GM12874 (cell line): Measurements from ENCODE around the gene TTC39C.

Experiments used
- TF ChIP-seq, protein P1 (sequence below): IDR thresholded peaks from 2 replicates; pipeline ENCODE4 v1.5.1; 2011; ENCODE audit warnings: low read depth, mild to moderate bottlenecking, control low read depth, low read length, moderate library complexity; ENCODE audit not compliant: insufficient read depth

The TTC39C gene

DNA sequence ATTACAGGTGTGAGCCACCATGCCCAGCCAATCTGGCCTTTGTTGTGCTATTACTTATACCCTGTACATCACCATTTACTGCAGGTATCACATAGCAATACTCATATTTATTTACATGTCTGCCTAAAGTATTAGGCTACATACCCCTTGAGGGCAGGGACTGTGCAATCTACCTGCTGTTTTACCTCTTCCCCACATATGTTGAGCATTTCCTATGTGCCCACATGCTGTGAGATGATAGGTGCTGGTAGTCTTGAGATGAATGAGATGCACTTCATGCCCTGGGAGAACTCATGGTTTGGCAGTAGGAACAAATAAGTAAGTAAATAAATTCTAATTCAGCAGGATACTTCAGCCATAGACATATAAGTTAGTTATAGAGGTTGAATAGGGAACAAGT lies 59.2 kb downstream of the TTC39C start:
- TF ChIP-seq, protein P1, sequence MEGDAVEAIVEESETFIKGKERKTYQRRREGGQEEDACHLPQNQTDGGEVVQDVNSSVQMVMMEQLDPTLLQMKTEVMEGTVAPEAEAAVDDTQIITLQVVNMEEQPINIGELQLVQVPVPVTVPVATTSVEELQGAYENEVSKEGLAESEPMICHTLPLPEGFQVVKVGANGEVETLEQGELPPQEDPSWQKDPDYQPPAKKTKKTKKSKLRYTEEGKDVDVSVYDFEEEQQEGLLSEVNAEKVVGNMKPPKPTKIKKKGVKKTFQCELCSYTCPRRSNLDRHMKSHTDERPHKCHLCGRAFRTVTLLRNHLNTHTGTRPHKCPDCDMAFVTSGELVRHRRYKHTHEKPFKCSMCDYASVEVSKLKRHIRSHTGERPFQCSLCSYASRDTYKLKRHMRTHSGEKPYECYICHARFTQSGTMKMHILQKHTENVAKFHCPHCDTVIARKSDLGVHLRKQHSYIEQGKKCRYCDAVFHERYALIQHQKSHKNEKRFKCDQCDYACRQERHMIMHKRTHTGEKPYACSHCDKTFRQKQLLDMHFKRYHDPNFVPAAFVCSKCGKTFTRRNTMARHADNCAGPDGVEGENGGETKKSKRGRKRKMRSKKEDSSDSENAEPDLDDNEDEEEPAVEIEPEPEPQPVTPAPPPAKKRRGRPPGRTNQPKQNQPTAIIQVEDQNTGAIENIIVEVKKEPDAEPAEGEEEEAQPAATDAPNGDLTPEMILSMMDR = no peak

DNA sequence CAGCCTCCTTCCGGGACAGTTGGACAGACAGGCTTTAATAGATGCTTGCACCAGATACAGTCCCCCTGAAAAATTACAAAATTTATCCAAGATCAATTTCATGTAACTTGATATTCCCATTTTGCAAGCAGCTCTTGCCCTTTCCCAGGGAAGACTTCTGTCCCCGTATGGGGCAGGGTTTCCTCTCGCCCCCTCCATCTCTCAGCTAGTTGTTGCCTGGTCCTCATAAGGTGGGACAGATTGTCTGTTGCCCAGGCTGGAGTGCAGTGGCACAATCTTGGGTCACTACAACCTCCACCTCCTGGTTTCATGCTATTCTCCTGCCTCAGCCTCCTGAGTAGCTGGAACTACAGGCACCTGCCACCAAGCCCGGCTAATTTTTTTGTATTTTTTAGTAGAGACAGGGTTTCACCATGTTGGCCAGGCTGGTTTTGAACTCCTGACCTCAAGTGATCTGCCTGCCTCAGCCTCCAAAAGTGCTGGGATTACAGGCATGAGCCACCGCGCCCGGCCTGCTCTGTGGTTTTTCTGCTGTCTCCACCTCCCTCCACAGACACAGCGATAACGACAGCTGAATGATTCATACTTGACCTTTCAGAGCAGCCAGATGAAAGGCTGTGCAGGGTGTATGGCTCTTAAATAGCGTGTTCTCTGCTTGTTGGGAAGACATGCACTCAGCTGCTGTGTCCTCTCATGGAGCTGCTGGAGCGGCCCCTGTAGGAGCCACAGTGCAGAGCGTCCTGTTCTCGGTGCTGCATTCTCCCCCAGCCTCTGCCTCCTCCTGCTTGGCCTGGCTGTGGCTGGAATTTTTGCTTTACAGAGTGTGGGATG lies 61.4 kb downstream of the TTC39C start:
- TF ChIP-seq, protein P1 = peak; percentile 35; the same call in 1 of the 2 replicates

DNA sequence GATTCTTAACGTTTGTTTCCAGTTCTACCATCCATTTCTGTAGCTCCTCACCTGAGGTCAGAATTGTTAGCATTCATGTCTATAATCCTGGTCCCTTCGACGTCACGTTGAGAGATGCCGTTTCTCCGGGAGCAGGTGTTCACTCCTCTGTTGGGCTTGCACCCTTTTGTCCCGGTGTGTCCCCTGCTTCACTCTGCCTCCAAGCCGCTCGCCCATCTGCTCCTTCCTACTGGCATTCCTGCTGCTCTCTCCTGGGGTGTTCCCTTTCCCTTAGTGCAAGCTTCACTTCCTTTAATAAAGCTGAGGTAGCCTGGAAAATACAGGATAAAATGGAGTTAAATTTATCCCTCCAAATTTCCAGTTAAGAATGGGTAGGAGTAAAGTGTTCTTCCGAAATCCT lies 62.4 kb downstream of the TTC39C start:
- TF ChIP-seq, protein P1 = no peak

DNA sequence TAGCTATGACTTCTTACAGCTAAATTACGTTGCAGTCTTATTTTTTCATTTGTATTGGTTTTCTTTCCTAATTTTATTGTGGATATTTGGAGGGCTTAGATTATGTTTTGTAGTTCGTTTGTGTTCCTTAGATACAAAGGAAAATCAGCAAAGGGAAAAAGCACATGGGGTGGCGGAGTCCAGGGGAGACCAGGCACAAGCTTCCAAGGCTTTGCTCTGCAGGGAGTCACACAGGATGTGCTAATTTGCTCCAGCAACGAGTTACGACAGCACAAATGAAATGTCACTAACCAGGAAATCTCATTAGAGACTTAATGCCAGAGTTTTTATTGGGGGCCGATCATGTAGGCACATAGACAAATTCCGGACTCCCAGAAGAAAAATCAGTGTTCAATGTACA lies 63.8 kb downstream of the TTC39C start:
- TF ChIP-seq, protein P1 = no peak

DNA sequence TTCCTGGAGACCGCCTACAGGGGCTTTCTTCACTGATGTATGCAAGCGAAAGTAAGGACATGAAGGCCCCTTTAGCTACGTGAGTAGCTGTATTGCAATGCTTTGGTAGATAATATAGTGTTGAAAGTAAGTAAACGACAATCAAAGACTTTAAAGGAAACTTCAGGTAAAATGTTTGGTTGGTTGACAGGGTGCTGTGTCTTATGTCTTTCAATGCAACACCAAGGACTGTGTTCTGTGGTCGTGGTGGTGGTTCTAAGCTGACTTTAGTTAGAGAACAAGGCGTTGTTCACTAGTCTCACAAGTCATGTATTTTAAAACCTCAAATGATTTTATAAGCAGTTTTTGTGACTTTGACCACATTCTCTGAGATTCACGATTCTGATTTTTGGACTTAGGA lies 66.3 kb downstream of the TTC39C start:
- TF ChIP-seq, protein P1 = no peak

DNA sequence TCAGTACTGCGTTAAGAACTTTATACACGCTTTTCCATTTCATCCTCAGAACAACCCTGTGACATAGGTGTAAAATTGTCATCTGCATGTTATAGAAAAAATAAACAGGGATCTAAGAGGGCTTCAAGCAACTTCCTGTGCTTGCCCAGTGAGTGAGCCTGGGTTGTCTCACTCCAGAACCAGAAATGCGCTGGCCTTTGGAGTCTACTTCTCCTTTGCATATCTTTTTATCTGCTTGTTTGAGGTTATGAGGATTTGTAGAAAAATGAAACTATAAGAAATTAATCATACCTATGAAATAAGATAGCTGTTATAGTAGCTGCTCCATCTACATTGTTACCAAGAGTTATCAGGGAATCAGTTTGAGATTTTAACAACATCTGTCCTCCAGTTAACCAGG lies 69.0 kb downstream of the TTC39C start:
- TF ChIP-seq, protein P1 = no peak

DNA sequence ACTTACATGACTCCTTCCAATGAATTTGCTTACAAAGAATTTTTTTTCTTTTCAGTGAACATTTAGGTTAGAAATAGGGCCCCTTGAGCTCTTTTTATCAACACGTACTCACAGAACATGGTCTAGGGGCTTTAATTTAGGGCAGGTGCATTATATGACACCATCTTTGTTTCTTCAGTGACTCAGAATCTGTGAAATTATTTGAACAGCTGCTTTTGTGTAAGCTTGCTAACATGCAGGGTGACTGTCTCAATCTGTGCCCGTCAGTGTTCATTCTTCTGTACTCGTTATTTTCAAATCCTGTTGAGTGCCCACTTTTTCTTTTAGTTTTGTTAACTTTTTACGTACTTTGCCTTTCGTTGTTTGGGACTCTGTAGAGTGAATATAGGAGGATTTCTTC lies 71.5 kb downstream of the TTC39C start:
- TF ChIP-seq, protein P1 = no peak
